GM12892 (cell line): ENCODE measurements around the gene SMYD3.

ENCODE experiments used
- POLR2A ChIP-seq: IDR thresholded peaks from 2 replicates; pipeline ENCODE4 v1.6.1; 2011; ENCODE audit warnings: low read depth, low read length, control low read depth
- POLR2AphosphoS5 ChIP-seq: IDR thresholded peaks from 2 replicates; pipeline ENCODE4 v1.6.1; 2011; ENCODE audit warnings: low read depth, low read length, control low read depth

GRCh38 chr1:246510147-246511030 is 3.3 kb upstream of the SMYD3 start:
- TF ChIP-seq POLR2AphosphoS5, result no peak
- TF ChIP-seq POLR2A, result no peak
